GM18870 (cell line): Measurements from ENCODE around the gene RNMT.
"Not testable (repeated sequence)": the region's sequence is repeated elsewhere in the genome, so short reads cannot be mapped to it uniquely, and the experiment has no call there.

Experiments
- ATAC-seq: cut with Tn5 transposase; IDR thresholded peaks from one replicate; pipeline ENCODE4 v1.9.1; 2021; ENCODE audit warnings: moderate library complexity; ENCODE audit not compliant: unreplicated experiment

RNMT gene

DNA sequence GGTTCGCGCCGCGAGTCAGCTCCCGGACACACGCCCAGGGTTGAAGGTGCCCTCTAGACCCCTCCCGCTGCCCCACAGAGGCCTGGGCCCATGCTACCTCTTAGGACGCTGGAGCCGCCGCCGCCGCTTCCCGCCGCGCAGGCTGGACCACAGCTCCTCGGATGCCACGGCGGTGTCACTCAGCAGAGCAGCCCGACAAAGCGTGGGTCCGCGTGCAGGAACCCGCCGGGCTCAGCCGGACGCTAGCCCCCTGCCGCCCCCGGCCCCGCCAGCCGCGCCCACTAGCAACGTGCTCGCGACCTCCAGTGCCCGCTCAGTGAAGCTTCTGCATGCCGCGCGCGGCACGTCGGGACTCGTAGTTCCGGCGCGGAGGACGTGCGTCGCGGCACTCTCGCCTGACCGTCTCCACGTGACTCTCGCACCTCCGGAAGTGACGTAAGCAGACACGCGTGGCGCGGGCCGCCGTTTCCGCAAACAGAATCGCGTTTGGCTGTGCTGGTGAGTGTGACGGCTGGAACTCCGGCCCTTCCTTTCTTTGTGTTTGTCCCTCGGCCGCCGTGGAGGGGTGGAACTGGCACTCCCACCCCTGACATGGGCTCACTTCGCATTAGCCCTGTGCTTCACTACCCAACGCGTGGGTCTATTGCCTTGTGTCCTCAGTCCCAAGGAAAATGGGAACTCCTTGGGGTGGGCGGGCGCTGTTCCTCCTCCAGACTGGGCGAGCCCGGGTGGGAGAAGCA is at the start of gene RNMT, which contains the start of gene FAM210A:
TSS of gene RNMT (plus strand) at position 442 of the 740 bp plus-strand sequence. CDS start 4,845 bp downstream, outside the sequence.
TSS of gene FAM210A (minus strand) at position 327 of the 740 bp plus-strand sequence. CDS start 44,481 bp downstream, outside the sequence.
- ATAC-seq = peak; percentile 75

DNA sequence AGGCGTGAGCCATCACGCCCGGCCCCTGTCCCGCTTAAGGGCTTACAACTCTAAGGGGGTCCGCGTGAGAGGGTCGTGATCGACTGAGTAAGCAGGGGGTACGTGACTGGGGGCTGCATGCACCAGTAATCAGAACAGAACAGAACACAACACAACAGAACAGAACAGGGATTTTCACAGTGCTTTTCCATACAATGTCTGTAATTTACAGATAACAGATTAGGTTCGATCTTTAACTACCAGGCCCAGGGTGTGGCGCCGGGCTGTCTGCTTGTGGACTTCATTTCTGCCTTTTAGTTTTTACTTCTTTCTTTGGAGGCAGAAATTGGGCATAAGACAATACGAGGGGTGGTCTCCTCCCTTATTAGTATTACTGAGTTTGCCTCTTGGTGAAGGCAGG is 49.1 kb upstream of the RNMT start:
- not testable (repeated sequence) for ATAC-seq

DNA sequence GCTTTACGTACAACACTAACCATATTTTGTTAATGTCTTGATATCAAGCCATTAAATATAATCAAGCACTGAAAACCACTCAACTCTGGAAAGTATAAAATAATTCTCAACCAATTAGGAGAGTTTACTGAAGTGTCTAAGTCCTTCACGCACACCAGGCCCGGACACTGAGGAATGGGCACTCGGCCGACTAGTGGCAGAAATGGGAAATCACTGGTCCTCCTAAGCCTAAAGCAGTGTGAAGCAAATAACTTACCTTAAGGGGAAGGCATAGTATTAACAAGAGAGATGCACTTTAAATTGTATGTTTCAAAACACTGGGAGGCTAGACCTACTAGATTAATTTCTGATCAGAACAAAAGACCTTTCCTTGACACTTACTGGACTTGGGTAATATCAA is 45.9 kb upstream of the RNMT start:
- no peak for ATAC-seq

DNA sequence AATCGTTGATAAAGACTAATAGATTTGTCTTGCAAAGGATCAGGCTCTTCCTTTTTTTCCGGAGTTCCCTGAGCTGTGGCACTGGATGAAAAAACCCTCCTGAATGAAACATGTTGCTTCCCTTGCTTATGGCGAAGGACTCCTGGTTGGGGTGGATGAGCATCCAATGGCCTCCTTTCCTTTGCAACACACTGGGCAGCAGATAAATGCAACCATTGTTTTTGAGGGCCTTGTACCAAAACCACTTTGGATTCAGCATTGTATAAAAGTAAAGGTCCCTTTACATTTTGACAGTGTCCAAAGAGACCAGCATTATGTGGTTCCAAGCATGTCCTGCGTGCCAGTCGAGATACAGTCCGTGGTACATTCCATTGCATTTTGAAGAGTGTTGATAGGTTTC is 44.8 kb upstream of the RNMT start:
- ATAC-seq = no peak

- ATAC-seq = no peak
These were observed 41.9 kb upstream of the RNMT start for GRCh38 chr18:13684546-13684945.

DNA sequence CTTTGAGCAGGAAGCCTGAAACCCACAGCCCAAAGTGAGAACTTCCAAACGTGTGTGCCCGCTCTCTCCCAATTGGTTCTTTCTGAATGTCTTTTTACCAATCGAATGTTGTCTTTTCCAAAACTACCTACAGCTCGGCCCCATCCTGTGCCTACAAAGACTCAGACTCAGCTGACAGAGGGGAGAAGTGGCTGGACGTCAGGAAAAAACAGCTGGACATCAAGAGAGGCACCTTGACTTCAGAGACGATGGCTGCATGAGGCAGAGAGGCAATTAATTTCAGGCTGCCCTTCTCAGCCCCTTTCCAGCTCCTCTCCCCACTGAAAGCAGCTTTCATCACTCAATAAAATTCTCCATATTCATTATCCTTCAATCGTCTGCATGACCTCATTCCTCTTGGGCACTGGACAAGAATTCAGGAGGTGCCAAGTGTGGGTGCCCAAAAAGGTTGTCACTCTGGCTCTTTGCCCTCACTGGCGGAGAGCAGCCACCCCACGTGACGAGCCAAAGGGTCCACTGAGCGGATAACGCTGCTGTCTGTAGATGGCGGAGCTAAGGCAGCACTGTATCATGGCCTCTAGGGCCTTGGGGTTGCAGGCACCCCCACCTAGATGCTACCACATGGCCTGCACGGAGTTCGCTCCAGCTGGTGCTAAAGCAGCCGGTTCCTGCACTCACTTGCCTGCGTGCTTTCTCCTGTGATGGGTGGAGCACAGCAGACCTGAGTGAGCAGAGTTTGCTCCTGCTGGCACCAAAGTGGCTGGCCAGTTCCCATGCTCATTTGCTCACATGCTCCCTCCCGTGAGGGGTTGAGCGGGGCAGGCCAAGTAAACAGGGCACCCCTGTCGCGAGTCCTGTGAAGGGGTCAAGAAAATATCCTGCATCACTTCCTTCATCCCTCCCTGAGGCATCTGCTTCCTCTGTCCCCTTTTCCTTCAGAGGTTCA is 38.0 kb upstream of the RNMT start:
- ATAC-seq = no peak

DNA sequence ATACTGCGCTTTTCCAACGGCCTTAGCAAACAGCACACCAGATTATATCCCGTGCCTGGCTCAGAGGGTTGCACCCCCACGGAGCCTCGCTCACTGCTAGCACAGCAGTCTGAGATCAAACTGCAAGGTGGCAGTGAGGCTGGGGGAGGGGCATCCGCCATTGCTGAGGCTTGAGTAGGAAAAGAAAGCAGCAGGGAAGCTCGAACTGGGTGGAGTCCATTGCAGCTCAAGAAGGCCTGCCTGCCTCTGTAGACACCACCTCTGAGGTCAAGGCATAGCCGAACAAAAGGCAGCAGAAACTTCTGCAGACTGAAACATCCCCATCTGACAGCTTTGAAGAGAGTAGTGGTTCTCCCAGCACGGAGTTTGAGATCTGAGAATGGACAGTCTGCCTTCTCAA is 36.4 kb upstream of the RNMT start:
- ATAC-seq = not testable (repeated sequence)

DNA sequence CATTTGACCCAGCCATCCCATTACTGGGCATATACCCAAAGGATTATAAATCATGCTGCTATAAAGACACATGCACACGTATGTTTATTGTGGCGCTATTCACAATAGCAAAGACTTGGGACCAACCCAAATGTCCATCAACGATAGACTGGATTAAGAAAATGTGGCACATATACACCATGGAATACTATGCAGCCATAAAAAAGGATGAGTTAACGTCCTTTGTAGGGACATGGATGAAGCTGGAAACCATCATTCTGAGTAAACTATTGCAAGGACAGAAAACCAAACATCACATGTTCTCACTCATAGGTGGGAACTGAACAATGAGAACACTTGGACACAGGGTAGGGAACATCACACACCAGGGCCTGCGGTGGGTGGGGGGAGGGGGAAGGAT is 31.1 kb upstream of the RNMT start:
- ATAC-seq = not testable (repeated sequence)

DNA sequence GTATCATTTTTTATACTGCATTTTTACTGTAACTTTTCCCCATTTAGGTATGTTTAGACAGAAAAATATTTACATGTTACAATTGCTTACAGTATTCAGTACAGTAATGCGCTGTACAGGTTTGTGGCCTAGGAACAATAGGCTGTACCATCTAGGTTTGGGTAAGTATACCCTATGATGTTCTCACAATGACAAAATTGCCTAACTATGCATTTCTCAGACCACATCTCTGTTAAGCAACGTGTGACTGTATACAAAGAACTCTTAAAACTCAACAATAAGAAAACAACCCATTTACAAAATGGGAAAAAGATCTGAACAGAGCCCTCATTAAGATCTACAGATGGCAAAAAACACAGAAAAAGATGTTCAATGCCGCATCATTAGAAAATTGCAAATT is 29.5 kb upstream of the RNMT start:
- ATAC-seq = no peak

DNA sequence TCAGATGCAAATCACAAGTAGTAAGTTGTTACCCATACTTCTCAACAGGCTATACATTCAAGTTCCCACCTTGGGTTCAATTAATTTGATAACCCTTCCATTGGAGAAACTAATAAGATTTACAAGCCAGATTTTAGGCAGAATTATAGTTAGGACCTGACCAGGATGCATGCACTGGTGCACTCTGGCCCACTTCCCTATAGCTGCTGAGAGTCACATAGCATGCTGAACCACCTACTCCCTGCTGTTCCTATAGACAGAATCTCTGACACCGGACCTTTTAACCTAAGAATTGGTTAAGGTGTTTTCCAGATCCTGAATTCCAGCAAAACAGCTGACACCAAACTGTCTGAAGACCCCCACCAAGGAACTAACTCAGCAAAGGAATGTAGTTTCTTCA is 26.3 kb upstream of the RNMT start:
- no peak for ATAC-seq

- ATAC-seq = no peak
These were observed 22.6 kb upstream of the RNMT start for GRCh38 chr18:13703899-13704298.

DNA sequence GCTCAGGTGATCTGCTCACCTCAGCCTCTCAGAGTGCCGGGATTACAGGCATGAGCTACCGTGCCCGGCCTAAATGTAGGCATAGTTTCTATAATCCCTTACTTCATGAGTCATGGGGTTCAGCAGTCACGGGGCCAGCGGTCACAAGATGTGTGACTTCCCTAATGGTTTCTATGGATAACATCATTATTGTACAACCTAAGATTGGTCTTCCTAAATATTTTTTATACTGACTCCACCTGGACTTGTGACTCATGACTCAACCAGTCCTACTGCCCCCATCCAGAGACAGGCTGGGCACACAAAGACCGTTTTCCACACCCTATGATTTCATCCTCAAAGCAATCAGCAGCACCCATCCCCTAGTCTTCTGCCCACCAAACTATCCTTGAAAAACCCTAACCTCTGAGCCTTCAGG is 16.1 kb upstream of the RNMT start:
- no peak for ATAC-seq

GRCh38 chr18:13712400-13713131 is 13.9 kb upstream of the RNMT start:
- no peak for ATAC-seq

- ATAC-seq = no peak
These were observed 12.9 kb upstream of the RNMT start for GRCh38 chr18:13713455-13714055.

GRCh38 chr18:13715330-13715729 is 11.1 kb upstream of the RNMT start:
- no peak for ATAC-seq

- ATAC-seq = no peak
These were observed 9.6 kb upstream of the RNMT start for GRCh38 chr18:13716916-13717315.

DNA sequence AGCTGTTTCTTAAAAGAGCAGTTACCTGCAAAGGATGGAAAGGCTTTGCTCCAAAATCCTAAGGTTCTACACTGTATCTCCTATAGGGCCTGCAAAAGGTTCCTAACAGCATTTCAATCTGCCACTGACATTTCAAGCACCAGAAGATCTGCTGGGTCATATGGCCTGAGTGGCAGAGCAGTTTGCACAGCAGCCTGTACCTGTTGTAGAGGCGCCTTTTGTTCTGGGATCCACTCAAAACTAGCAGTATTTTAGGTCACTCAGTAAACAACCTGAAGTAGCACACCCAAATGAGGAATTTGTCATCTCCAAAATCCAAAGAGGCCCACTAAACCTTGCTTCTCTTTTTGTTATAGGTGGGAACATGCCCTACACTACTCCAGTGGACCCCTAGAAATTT is 6.3 kb upstream of the RNMT start:
- no peak for ATAC-seq

DNA sequence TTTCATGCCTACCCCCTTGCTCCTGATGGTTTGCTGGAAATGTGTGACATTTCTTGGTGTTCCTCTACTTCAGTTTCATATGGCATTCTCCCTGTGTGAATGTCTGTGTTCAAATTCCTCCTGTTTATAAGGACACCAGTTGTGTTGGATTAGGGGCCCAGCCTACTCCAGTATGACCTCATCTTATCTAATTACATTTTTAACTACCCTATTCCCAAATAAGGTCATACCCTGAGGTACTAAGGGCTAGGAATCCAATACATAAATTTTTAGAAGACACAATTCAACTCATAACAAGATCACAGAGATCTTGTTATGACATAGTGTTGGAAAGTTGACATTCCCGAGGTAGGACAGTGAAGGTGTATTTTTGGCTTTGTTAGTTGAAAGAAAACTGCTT is 5.6 kb upstream of the RNMT start:
- ATAC-seq = no peak

DNA sequence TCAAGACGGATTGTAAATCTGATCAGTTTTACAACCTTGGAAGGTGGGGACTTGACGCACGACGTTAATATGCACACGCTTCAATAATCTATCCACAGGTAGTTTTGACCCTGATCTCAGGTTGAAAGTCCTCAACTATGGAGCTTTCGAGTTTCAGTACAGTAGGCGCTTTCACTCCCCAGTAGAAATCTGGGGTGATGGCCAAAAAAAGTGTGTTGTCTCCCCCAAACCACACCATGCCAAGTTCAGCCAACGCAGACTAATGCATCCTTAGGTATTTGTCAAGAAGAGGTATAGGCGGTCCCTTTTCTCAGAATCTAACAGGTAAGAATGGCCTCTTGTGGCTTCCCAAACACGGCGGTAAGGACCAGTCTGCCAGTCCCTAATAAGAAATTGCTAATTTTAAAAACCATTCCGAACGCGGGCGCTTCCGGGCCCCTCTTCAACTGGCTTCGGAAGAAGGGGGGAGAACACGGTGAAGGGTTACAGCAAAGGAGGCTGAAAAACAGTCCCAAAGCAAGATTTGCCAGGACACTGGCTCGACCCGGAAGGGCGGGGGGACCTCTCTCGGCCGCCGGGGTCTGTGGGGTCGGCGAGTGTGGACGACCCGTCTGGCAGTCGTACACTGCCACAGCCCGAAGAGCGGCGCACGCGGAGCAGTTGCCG is 774 bp upstream of the RNMT start:
- ATAC-seq = peak; percentile 10

DNA sequence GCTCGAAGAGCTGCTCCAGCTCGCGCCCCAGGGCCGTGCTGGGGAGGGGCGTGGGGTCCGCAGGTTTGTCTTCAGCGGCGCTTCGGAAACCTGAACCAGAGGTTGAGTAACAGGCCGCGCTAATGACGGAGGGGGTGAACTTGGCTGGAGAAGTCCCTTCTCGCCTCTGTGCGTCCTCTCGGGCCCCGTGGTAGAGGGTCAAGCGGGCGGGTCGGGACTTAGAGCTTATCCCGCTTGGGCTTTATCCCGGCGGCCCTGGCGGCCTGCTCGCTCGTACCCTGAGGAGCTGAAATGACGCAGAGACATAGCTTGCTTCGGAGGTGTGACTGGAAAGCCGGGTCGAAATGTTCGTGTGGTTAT is 479 bp downstream of the RNMT start:
- ATAC-seq = peak; percentile 4
